Stimulated activated CD4-positive, alpha-beta T cell treated with anti-CD3 and anti-CD28 coated beads, Interleukin-12 subunit alpha, Interleukin-12 subunit beta, amount 100 ng/mL, for 24 hours (primary cell): ENCODE results near the gene COMMD10.
"Not testable (repeated sequence)": the region's sequence is repeated elsewhere in the genome, so short reads cannot be mapped to it uniquely, and the experiment has no call there.

Source experiments
- DNase-seq, 2 experiments: peaks; one replicate each; pipeline ENCODE4 v3.0.0-alpha.2; 2020; ENCODE audit warnings: low read depth in 2 of 2

The COMMD10 gene

DNA sequence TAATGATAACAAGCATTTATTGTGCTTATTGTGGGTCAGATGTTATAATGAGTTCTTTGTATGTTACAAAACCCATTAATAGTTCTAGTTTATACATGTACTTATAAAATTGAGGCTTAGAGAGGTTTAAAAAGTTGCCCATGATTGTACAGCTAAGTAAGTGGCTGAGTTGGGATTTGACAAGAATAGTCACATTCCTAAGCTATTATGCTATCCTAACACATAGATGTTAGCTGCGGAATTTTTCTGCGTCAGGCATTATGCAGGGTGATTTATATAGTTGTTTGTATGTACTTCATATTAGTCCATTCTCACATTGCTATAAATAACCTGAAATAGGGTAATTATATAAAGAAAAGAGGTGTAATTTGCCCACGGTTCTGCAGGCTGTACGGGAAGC lies 12.5 kb downstream of the COMMD10 start:
- no peak for DNase-seq

DNA sequence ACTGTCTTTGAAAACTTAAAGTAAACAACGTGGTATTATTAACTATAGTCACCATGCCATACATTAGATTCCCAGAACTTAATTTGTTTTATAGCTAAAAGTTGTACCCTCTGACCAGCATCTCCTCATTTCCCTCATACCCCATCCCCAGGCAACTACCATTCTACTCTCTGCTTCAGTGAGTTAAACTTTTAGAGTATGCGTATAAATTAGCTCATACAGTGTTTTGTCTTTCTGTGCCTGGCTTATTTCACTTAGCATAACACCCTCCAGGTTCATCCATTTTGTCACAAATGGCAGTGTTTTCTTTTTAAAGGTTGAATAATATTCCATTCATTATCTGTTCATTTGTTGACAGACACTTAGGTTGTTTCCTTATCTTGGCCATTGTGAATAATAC lies 14.2 kb downstream of the COMMD10 start:
- DNase-seq: no peak

DNA sequence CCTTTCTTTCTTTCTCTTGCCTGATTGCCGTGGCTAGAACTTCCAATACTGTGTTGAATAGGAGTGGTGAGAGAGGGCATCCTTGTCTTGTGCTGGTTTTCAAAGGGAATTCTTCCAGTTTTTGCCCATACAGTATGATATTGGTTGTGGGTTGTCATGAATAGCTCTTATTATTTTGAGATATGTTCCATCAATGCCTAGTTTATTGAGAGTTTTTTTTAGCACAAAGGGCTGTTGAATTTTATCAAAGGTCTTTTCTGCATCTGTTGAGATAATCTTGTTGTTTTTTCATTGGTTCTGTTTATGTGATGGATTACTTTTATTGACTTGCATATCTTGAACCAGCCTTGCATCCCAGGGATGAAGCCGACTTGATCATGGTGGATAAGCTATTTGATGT lies 20.1 kb downstream of the COMMD10 start:
- DNase-seq: not testable (repeated sequence)

DNA sequence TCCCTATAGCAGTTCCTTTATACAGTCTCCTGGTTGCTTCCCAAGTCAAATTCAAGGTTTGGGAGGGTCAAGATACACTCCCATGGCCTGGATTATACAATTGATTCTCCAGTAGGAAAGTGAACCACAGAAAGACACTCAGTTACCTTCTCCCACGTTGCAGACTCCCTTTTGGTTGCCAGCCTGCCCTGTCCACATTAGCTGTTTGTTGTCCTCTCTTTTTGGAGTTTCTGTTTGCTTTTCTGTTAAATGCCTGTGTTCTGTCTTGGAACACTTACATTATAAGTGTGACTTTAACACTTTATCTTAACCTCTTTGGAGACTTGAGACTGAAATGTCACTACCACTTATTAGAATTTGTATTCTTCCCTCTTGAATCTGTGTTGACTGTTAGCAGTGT lies 30.3 kb downstream of the COMMD10 start:
- no peak for DNase-seq

DNA sequence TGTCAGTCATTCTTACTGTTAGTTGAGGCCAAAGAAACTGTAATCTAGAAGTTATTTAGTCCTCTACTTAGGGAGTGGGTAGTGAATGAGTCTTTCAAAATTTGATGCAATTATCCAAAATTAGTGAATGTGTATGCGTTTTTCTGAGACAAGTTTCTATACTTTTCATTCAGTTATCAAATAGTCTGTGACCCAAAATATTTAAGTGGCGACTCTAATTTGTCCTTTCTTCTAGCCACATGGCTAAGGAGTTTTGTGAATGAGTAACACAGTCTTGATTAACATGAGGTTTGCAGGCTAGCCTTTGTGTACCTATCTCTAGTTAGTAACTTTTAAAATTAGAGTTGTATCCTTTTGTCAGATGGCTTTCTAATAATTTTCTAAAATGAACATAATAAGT lies 45.6 kb downstream of the COMMD10 start:
- DNase-seq: no peak

DNA sequence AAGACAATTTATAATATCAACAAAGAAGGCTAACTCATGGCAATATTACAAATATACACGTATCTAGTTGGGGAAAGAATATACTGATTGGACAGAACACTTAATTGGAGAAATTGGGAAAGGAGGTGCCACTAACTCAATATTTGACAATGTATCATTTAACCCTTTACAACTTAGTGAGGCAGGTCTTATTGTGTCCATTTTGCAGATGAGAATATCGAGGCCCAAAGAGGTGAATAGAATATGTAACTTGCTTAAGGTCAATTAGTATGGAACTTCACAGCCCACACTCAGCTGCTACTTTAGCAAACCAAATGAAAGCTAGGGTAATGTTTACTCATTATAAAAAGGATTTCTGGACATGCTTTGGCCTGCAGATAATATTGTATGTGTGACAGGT lies 46.2 kb downstream of the COMMD10 start:
- no peak for DNase-seq

DNA sequence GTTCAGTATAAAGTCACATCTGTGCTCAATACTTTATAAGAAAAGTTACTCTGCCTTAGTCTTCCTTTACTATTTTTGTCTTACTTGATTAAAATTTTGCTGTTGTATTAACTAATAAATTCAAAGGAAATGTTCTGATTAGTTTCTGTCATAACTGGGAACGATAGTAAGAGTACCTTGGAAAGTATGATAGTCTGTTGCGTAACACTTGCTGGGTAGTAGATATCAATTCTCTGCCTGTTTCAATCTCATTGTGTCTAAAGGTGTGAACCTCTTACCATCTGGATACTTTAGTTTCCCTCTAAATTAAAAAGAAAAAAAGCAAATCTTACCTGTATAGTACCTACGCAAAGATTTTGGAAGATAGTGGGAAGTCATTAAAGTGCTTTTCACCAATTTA lies 48.5 kb downstream of the COMMD10 start:
- no peak for DNase-seq

DNA sequence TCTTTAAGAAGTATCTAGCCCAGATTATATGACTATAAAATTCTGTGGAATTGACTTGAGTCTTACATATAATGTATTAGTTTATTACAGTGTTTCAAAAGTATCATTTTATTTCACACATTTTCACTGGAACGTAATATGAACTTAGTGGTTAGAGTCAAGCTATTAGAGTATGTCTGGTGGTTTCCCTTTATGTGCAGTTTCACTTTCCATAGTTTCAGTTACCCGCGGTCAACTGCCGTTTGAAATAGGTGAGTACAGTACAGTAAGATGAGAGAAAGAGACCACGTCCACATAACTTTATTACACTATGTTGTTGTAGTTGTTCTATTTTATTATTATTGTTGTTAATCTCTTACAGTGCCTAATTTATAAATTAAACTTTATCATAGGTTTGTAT lies 50.5 kb downstream of the COMMD10 start:
- DNase-seq: peak in 1 of 2 experiments; percentile 11

DNA sequence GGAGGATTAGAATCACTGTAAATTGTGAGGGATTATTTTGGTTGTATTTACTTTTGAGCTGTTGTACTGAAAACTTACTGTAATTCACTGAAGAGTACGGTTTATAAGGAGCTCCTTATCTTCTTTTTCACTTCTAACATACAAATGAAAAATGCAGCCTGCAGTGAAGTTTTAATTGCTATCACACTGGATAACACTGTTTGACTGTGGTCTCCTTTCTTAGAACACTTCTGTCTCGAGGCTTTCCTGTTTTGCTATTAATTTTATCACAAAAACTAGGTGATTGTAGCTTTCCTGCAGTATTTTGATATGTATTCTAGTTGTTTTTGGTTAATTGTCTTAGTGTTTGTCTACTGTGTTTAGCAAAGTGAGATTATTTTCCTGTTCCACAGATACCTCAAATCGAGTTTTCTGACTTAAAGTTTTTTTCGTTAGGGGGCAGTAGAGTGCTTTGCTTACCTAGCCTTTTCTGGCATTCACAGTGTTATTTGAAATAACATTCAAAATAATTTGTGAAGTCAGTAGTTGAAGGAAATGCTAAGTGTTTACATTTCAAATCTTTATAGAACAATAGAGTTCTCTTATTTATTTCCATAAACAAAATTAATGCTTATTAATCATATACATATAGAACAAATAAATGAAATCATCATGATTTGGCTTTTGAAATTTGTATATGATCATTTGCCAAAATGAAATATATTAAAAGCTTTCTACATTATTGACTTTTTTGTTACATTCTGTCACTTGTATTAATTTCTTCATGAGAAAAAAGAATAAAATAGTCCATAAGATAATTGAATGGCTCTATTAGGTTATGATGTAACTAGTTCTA lies 52.9 kb downstream of the COMMD10 start:
- DNase-seq: no peak

DNA sequence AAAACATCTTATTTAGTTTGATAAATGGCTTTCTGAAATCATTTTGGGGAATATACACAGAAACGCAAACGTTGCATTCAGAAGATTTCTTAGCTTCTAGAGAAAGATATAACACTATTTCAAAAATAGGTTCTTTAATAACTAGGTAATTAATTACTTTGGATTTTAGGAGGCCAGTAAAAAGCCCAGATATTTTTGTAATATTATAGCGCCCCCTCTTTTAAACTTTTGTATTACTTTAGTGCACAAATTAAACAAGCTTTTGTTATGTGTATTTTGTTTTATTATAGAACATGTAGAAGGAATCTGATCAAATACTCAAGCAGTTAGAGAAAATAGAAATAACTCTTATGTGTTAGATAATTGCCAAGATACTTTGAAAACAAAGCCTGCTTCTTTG lies 57.7 kb downstream of the COMMD10 start:
- DNase-seq: no peak

DNA sequence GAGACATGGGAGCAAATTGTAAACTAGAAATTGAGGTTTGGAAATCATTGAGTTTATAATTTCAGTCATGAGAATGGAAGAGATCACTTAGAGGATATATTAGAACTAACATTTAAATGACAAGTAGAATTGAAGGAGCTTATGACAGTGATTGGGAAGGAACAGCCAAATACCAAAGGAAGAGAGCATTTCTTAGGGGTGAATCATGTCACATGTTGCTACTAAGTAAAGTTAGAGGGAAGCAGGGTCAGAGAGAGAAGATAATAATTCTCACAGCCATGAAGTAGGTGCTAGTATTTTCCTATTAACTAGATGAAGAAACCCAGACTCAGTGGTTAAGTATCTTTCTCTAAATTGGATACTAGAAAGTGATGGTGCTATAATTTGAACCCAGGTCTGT lies 59.3 kb downstream of the COMMD10 start:
- DNase-seq: no peak

DNA sequence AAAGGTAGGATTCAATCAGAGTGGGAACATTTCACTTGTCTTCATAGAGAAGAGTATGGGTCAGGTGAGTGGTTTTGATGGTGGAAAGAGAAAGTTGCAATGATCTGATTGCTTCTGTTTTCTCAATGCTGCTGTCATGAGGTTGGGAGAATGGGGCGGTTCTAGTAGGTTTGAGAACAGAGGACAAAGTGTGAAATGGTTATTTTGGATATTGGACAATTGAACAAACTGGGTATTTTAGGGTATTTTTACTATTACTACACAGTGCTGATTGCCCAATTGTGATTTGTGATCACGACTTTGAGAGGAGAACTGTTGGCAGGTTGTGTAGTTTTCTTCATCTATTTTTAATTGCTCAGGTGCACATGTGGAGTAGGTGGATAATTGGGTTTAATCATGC lies 60.2 kb downstream of the COMMD10 start:
- DNase-seq: no peak

DNA sequence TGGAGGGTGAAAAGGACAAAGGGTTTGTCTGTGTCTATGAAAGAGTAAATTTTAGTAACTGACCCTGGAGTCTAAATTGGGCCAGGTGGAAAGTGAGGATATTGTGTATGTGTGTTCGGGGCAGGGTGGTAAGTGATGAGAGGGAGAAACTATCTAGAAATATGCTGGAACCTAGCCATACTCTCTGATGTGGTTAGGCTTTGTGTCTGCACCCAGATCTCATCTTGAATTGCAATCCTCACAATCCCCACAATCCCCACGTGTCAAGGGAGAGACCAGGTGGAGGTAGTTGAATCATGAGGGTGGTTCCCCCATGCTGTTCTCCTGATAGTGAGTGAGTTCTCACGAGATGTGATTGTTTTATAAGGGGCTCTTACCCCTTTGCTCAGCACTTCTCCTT lies 60.6 kb downstream of the COMMD10 start:
- no peak for DNase-seq

DNA sequence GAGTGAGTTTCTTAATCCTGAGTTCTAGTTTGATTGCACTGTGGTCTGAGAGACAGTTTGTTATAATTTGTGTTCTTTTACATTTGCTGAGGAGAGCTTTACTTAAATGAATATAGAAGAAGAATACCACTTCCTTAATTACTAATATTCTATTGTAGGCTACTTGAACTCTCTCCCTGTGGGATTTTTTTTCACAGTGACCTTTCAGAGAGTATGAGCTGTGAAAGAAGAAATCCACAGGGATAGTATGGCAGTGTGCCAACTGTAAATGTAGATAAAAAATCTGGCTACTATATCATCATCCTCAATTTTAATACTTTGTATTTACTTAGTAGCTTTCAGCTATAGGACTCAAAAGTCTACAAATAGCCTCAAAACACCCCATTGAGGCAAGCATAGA lies 67.3 kb downstream of the COMMD10 start:
- no peak for DNase-seq

DNA sequence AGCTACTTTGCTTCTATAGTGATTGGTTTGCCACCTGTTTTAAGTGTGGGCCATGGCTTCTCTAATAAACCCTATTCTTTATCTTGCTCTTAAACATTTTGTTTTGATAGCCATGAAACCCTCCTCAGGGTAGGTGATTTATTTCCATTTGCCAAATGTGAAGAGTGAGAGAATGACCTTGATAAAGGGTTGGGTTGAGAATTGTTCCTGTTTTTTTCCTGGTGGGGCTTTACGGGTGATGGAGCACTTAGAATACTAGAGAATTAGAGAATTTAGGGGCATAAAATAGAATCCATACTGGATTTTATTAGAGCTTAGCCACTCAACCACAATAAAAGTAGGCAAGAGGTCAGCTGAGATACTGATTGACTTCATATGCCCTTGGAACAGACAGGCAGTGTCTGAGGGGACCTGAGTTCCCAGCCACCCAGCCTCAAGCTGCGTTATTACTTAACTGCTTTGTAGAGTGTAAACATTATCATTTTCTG lies 68.9 kb downstream of the COMMD10 start:
- DNase-seq: no peak

DNA sequence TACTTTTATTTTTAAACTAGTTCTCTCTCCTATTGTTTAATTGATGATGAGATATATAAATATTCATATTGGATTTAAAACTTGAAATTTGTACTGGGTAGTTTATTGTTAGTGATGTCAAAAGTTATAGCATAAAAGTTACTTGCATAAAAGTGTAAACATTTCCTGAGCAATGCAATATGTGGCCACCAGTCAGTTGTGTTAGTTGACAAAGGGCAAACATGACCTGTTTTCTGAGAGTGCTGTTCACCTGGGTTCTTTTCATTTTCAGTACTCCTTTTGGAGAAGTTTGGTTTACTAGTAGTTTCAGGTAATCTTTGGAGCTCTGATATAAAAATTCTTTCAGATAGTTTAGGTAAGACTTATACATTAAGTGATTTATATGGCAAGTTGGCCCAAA lies 69.4 kb downstream of the COMMD10 start:
- no peak for DNase-seq

DNA sequence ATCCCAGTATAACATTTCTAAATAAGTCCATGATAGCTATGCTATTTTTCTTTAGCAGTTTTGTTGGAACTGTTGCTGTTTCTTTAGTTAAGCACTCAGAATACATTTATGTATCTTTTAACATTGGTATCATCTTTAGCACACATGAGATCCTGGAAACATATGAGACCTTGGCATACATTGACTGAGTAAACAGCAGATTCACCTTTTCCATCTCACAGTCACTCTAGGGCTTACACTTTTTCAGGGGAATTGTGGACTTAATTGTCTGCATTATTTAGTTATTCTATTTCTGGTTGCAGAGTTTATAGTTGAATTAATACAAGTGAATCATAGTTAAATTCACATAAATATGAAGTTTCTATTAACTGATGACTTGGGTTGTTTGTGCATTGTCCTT lies 70.1 kb downstream of the COMMD10 start:
- no peak for DNase-seq

DNA sequence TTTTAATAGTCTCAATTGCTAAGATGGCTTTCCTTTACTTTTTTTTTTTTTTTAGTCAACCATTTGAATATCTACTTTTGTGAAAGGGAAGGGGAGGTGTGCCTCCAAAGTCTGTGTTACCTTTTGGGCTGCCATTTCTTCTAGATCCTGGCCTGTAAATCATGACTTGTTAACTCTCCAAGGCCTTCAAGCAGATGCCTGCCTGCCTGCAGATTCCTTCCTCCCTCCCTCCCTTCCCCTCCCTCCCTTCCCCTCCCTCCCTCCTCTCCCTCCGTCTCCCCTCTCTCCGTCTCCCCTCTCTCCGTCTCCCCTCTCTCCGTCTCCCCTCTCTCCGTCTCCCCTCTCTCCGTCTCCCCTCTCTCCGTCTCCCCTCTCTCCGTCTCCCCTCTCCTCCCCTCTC lies 73.1 kb downstream of the COMMD10 start:
- DNase-seq: no peak

DNA sequence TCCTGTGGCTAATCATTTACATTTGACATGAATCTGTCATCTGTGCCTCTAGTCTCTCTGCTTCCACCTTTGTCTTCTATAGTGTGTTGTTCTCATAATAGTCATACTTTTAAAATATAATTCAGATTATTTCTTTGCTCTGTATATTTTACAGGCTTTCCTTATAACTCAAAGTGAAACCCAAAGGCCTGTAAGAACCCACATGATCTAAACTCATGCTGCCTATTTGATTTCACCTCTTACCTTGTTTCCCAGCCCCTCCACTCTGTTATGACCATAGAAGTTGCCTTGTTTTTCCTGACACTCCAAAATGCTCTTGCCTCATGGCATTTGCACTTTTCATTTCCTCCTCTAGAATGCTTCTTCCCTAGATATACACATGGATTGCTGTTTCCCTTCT lies 74.2 kb downstream of the COMMD10 start:
- DNase-seq: no peak

DNA sequence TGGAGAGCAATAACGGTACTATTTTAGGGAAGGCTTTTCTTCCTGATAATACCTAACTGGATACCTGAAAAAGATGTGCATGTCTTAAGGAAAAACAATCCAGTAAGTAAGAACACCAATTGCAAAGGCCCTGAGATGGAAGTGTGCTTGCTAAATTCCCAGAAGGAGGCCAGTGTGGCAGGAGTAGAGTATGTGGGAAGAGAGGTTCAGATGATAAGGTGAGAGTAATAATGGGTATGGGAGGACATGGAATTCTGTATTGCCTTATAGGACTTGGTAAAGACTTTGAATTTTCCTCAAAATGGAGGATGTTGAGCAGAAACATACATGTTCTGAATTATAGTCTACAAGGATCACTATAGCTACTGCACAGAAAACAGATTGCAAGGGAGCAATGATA lies 89.3 kb downstream of the COMMD10 start:
- DNase-seq: no peak

DNA sequence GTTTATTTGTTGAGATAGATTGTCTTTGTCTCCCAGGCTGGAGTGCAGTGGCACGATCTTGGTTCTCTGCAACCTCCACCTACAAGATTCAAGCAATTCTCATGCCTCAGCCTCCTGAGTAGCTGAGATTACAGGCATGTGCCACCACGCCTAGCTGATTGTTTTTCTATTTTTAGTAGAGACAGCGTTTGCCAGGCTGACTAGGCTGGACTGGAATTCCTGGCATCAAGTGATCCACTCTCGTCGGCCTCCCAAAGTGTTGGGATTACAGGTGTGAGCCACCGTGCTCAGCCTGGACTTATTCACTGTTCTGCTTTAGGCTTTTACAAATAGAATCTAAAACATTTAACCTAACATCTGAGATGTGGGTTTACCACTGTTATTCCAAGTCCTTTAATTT lies 91.3 kb downstream of the COMMD10 start:
- no peak for DNase-seq

DNA sequence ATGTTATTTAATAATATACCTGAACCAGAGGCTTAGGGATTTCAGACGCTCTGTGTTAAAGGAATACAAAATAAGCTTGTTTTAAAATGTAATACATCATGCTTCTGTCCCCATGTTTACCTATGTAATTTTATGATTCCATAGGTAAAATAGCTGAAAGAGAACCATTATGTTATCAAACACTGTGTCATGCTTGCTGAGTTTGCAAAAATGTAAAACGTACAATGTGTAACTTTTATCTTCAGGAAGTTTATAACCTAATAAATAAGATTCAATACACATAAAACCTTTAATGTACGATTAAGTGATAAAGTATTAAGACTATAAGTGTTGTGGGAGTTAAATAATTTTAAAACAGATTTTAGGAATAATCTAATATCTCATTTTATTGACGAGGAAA lies 94.1 kb downstream of the COMMD10 start:
- DNase-seq: no peak

DNA sequence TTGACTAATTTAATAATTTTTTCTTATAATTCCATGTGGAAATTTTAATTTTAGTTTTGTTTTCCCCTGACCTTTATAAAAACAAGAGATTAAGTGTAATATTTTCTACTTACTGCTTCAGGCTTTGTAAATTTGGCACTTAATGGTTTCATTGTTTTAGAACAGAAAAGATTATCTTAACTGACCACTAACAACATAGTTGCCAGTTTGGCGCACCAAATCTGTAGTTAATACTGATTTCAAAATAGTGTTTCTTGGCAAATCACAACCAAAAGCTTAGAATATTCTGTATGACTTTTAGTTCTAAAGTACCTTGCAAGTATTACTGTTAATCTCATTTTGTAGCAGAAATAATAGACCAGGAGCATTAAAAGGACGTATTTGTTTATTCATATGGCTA lies 124.3 kb downstream of the COMMD10 start:
- DNase-seq: no peak

DNA sequence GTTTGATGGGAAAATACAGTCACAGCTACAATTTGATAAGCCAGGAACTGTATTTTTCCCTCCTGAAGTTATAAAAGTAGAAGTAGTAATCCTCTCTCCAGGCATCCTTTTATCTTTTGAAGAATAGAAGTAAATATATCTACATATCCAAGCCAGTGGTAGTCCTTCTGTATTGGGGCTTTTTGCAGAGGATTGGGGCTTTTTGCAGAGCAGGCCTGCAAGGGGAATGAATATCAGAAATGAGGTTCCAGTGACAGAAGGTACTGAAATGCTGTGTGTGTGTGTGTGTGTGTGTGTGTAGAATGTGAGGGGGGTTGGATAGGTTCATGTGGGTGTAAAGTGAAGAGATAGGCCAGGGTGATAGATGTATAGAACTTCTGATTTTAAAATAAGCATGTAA lies 127.4 kb downstream of the COMMD10 start:
- DNase-seq: no peak
